CD14-positive monocyte (primary cell): ENCODE measurements around the gene DCD. TPM values are rescaled to one million over a fixed set of nuclear protein-coding genes. Genes with fewer than 3 reads are reported as not detected.

ENCODE experiments used
- DNase-seq, 3 donors: peaks; one replicate each; pipeline ENCODE4 v3.0.0-alpha.2; 2011 to 2022
- H2AFZ ChIP-seq: 2 replicates; pipeline ENCODE4 v1.6.0; 2012; ENCODE audit warnings: mild to moderate bottlenecking, low read depth, low read length, inconsistent platforms; ENCODE audit not compliant: insufficient read depth, poor library complexity, severe bottlenecking
- H3K27ac ChIP-seq, 2 donors: 1 replicate in 1 of 2; 2 replicates in 1 of 2; pipeline ENCODE4 v1.5.1; 2012 to 2013; ENCODE audit warnings: low read length in 2 of 2, control low read depth in 1 of 2, inconsistent platforms in 1 of 2, low read depth in 1 of 2, mild to moderate bottlenecking in 1 of 2
- H3K27me3 ChIP-seq, 2 donors: one replicate each; pipeline versions ENCODE4 v1.6.0 to v1.6.1; 2011 to 2013; ENCODE audit warnings: low read length in 2 of 2; ENCODE audit not compliant: control insufficient read depth in 2 of 2, insufficient read depth in 2 of 2
- H3K36me3 ChIP-seq, 2 donors: replicated peaks in 1 of 2; 1 replicate in 1 of 2; 2 replicates in 1 of 2; pipeline versions ENCODE4 v1.5.1 to v1.6.1; 2012 to 2013; ENCODE audit warnings: low read length in 2 of 2, control low read depth in 1 of 2, inconsistent platforms in 1 of 2, mild to moderate bottlenecking in 1 of 2; ENCODE audit not compliant: insufficient read depth in 2 of 2, control insufficient read depth in 1 of 2
- H3K4me1 ChIP-seq, 2 donors: 1 replicate in 1 of 2; 2 replicates in 1 of 2; pipeline versions ENCODE4 v1.5.1 to v1.6.1; 2012 to 2013; ENCODE audit warnings: low read length in 2 of 2, control low read depth in 1 of 2, inconsistent platforms in 1 of 2, mild to moderate bottlenecking in 1 of 2, moderate library complexity in 1 of 2; ENCODE audit not compliant: insufficient read depth in 2 of 2, control insufficient read depth in 1 of 2
- H3K4me2 ChIP-seq: replicated peaks from 2 replicates; pipeline ENCODE3; 2012; ENCODE audit warnings: low read length, moderate library complexity, mild to moderate bottlenecking; ENCODE audit not compliant: poor library complexity, severe bottlenecking; ENCODE audit errors: extremely low read depth
- H3K4me3 ChIP-seq, 3 experiments: fragments of 200-600 bp in 1 of 3; sonication (generic) in 1 of 3; replicated peaks in 1 of 3; 1 replicate in 2 of 3; 2 replicates in 1 of 3; pipeline ENCODE4 v1.5.1; 2011 to 2013; ENCODE audit warnings: low read length in 3 of 3, mild to moderate bottlenecking in 3 of 3, control low read depth in 2 of 3, low read depth in 2 of 3, inconsistent platforms in 1 of 3, moderate library complexity in 1 of 3
- H3K79me2 ChIP-seq: 2 replicates; pipeline ENCODE4 v1.6.0; 2012; ENCODE audit warnings: mild to moderate bottlenecking, control low read depth, inconsistent platforms, low read length, moderate library complexity; ENCODE audit not compliant: insufficient read depth
- H3K9ac ChIP-seq: 2 replicates; pipeline ENCODE4 v1.6.0; 2017; ENCODE audit warnings: low read length, mild to moderate bottlenecking; ENCODE audit not compliant: insufficient read depth, poor library complexity, severe bottlenecking
- H3K9me3 ChIP-seq, 2 donors: replicated peaks in 1 of 2; 1 replicate in 1 of 2; 2 replicates in 1 of 2; pipeline versions ENCODE4 v1.5.1 to v1.6.1; 2012 to 2013; ENCODE audit warnings: low read length in 2 of 2, control low read depth in 1 of 2; ENCODE audit not compliant: control insufficient read depth in 1 of 2, insufficient read depth in 1 of 2
- H4K20me1 ChIP-seq: 2 replicates; pipeline ENCODE4 v1.6.0; 2012; ENCODE audit warnings: mild to moderate bottlenecking, low read length, control low read depth, moderate library complexity; ENCODE audit not compliant: insufficient read depth
- H3K27ac Mint-ChIP-seq, 7 donors: one replicate each; pipeline ENCODE4 v1.8.0; 2020; ENCODE audit warnings: mild to moderate bottlenecking in 7 of 7, mixed read lengths in 7 of 7, moderate library complexity in 6 of 7, inconsistent platforms in 2 of 7
- H3K27me3 Mint-ChIP-seq, 3 donors: one replicate each; pipeline ENCODE4 v1.8.0; 2021 to 2022; ENCODE audit warnings: low read depth in 3 of 3, mild to moderate bottlenecking in 3 of 3, mixed read lengths in 3 of 3, moderate library complexity in 3 of 3, inconsistent platforms in 1 of 3
- H3K36me3 Mint-ChIP-seq, 2 donors: one replicate each; pipeline ENCODE4 v1.8.0; 2020; ENCODE audit warnings: mixed read lengths in 2 of 2, inconsistent platforms in 1 of 2, mild to moderate bottlenecking in 1 of 2
- H3K4me1 Mint-ChIP-seq: one replicate; pipeline ENCODE4 v1.8.0; 2020; ENCODE audit warnings: mild to moderate bottlenecking, mixed read lengths
- H3K4me3 Mint-ChIP-seq, 2 donors: one replicate each; pipeline ENCODE4 v1.8.0; 2020; ENCODE audit warnings: mild to moderate bottlenecking in 2 of 2, mixed read lengths in 2 of 2, moderate library complexity in 1 of 2
- H3K9me3 Mint-ChIP-seq, 7 donors: one replicate each; pipeline ENCODE4 v1.8.0; 2020 to 2022; ENCODE audit warnings: mixed read lengths in 7 of 7, mild to moderate bottlenecking in 6 of 7, moderate library complexity in 6 of 7, inconsistent platforms in 2 of 7
- WGBS: methylation state at CpG from one replicate; pipeline ENCODE4 v1.1.5; 2013; ENCODE audit warnings: missing lambda C conversion rate; ENCODE audit not compliant: insufficient coverage; 5-methylcytosine and 5-hydroxymethylcytosine counted together
- intact Hi-C, 2 donors: fragments of 100-400 bp; cut with micrococcal nuclease; formaldehyde crosslinking; loops; one replicate each; pipeline versions ENCODE4 v1.15.0 to v1.15.1; 2023
- polyA plus RNA-seq, 3 donors: library from polyadenylated mRNA; depleted of rRNA in 1 of 3; unstranded in 2 of 3; stranded (reverse) in 1 of 3; fragments of 300-500 nt in 2 of 3; fragments of >200 nt in 1 of 3; fragmentation: Illumina TruSeq in 2 of 3; gene quantifications; 1 replicate in 2 of 3; 2 replicates in 1 of 3; pipeline ENCODE4 v1.2.3, GENCODE V29; 2012 to 2021
- TF ChIP-seq, protein P1 (sequence below): fragments of 200-600 bp; IDR thresholded peaks from one replicate; pipeline ENCODE4 v1.8.0; 2022; ENCODE audit warnings: antibody characterized with exemption, mild to moderate bottlenecking

Gene DCD
- polyA plus RNA-seq, 3 donors: not detected

DNA sequence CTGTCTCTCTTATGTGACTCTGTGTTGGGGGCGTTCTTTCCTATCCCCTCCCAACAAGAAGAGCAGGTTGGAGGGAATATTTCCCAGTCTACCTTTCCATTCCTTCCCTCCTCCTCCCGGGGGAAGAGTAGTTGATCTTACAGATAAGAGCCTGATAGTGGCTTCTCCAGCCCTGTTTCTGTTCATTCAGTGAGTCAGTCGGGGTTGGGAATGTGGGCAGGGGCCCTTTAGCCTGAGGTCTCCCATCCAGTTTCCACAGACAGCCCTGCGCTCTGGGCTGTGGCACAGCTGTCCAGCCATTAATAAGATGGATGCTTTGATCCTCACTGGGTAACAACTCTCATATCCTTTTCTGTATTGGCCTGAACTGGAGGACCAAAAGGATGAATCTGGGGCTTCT is 41.6 kb downstream of the DCD start:
- WGBS: 100% methylated on average over 1 of the region's 4 CpGs
- Histone ChIP-seq H3K27me3 (peaks cover 0 to 2% of the 10 kb centered on the region in 2 donors), H4K20me1 (no peaks in the 10 kb centered on the region), H3K4me3 (no peak overlapping the region), H3K9me3 (no peaks in the 10 kb centered on the region), H2AFZ (no peak overlapping the region), H3K79me2 (no peaks in the 10 kb centered on the region), H3K9ac (no peak overlapping the region), H3K4me1 (no peaks in the 10 kb centered on the region), H3K27ac (no peak overlapping the region), H3K36me3 (no peaks in the 10 kb centered on the region), H3K4me2 (no peak overlapping the region)
- Mint-ChIP-seq H3K36me3 (no peaks in the 10 kb centered on the region), H3K27ac (no peak overlapping the region), H3K4me1 (peaks cover 7% of the 10 kb centered on the region), H3K9me3 (no peaks in the 10 kb centered on the region), H3K4me3 (no peak overlapping the region), H3K27me3 (peaks cover 4 to 7% (median 5%) of the 10 kb centered on the region in 3 donors)
- no peak for DNase-seq
- TF ChIP-seq, protein P1, sequence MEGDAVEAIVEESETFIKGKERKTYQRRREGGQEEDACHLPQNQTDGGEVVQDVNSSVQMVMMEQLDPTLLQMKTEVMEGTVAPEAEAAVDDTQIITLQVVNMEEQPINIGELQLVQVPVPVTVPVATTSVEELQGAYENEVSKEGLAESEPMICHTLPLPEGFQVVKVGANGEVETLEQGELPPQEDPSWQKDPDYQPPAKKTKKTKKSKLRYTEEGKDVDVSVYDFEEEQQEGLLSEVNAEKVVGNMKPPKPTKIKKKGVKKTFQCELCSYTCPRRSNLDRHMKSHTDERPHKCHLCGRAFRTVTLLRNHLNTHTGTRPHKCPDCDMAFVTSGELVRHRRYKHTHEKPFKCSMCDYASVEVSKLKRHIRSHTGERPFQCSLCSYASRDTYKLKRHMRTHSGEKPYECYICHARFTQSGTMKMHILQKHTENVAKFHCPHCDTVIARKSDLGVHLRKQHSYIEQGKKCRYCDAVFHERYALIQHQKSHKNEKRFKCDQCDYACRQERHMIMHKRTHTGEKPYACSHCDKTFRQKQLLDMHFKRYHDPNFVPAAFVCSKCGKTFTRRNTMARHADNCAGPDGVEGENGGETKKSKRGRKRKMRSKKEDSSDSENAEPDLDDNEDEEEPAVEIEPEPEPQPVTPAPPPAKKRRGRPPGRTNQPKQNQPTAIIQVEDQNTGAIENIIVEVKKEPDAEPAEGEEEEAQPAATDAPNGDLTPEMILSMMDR: no peak
- intact Hi-C loops: no loop called here

DNA sequence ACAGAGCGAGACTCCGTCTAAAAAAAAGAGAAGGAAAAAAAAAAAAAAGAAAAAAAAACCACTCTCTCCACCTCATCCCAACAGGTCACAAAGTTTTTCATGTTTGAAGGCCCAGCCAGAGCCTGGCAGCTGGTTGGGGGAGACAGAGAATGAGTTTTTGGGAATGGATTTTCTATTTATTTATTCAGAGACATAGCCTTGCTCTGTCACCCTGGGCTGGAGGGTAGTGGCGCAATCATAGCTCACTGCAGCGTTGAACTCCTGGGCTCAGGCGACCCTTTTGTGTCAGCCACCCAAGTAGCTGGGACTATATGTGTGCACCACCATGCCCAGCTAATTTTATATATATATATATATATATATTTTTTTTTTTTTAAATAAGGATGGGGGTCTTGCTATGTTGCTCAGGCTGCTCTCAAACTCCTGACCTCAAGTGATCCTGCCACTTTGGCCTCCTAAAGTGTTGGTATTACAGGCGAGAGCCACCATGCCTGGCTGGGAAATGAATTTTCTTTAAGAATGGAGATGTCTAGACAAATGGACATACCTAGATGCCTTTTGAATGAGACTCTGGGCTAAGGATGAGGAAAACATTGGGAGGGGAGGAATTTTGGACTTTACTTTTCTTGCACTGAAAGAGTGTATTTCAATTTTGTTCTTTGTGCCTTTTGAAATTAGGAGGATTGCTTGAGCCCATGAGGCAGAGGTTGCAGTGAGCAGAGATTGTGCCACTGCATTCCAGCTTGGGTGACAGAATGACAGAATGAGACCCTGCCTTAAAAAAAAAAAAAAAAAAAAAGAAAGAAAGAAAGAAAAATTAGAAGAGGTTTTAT is 42.8 kb downstream of the DCD start:
- Mint-ChIP-seq H3K9me3 (no peaks in the 10 kb centered on the region), H3K27me3 (peaks cover 3 to 9% (median 4%) of the 10 kb centered on the region in 3 donors), H3K4me1 (peaks cover 7% of the 10 kb centered on the region), H3K36me3 (no peaks in the 10 kb centered on the region), H3K27ac (no peak overlapping the region), H3K4me3 (no peak overlapping the region)
- TF ChIP-seq, protein P1: no peak
- H3K36me3 ChIP-seq: no peaks in the 10 kb centered on the region
- H3K4me2 ChIP-seq: no peak overlapping the region
- H3K9ac ChIP-seq: no peak overlapping the region
- 100% methylated on average over 1 of the region's 6 CpGs for WGBS
- intact Hi-C loops: no loop called here
- H3K4me1 ChIP-seq: no peaks in the 10 kb centered on the region
- H4K20me1 ChIP-seq: no peaks in the 10 kb centered on the region
- peaks cover 0 to 2% of the 10 kb centered on the region in 2 donors for H3K27me3 ChIP-seq
- no peaks in the 10 kb centered on the region for H3K9me3 ChIP-seq
- H3K79me2 ChIP-seq: no peaks in the 10 kb centered on the region
- H2AFZ ChIP-seq: no peak overlapping the region
- no peak overlapping the region for H3K4me3 ChIP-seq
- no peak overlapping the region for H3K27ac ChIP-seq
- no peak for DNase-seq
